IMR-90 (cell line): ENCODE results near the gene FBXO17. TPM values are rescaled to one million over a fixed set of nuclear protein-coding genes. Genes with fewer than 3 reads are reported as not detected.

Experiments used
- ATAC-seq: fragments of 200-7000 bp; cut with Tn5 transposase; 2 replicates; pipeline ENCODE4 v1.9.1; 2020; ENCODE audit warnings: low read depth, mild to moderate bottlenecking, moderate library complexity
- BruUV-seq: library from RNA; stranded (reverse); fragments of 400-500 nt; replicated peaks from 2 replicates; lab custom pipeline; 2021; lab: Mats Ljungman, UMichigan
- CTCF ChIA-PET: fragments of 300-600 bp; formaldehyde crosslinking; extraction: SDS; loops from one replicate; lab custom pipeline; 2021; ENCODE audit warnings: antibody characterized with exemption; lab: Yijun Ruan, JAX
- POLR2A ChIA-PET: fragments of 300-600 bp; sonication (Branson Sonifier 250); formaldehyde crosslinking; loops from one replicate; lab custom pipeline; 2022; ENCODE audit warnings: antibody characterized with exemption; ENCODE audit not compliant: unreplicated experiment; lab: Charles Lee
- DNase-seq: peaks from one replicate; pipeline ENCODE4 v3.0.0; 2013
- H2AFZ ChIP-seq: replicated peaks from 2 replicates; pipeline ENCODE3; 2013; ENCODE audit warnings: low read length, mild to moderate bottlenecking; ENCODE audit not compliant: poor library complexity
- H2AK5ac ChIP-seq: 2 replicates; pipeline ENCODE4 v1.6.1; 2013; ENCODE audit warnings: low read depth, low read length, inconsistent platforms
- H2AK9ac ChIP-seq: replicated peaks from 2 replicates; pipeline ENCODE3; 2013; ENCODE audit warnings: mild to moderate bottlenecking, low read depth, low read length, moderate library complexity; ENCODE audit not compliant: poor library complexity
- H2BK120ac ChIP-seq: 2 replicates; pipeline ENCODE4 v1.6.1; 2013; ENCODE audit warnings: low read depth, low read length, inconsistent platforms
- H2BK15ac ChIP-seq: 3 replicates; pipeline ENCODE4 v1.6.1; 2013; ENCODE audit warnings: low read depth, low read length, inconsistent platforms
- H2BK20ac ChIP-seq: 2 replicates; pipeline ENCODE4 v1.6.1; 2013; ENCODE audit warnings: low read depth, mild to moderate bottlenecking, inconsistent platforms, low read length, moderate library complexity
- H2BK5ac ChIP-seq: 2 replicates; pipeline ENCODE4 v1.6.1; 2013; ENCODE audit warnings: mild to moderate bottlenecking, low read depth, low read length, inconsistent platforms; ENCODE audit not compliant: poor library complexity, severe bottlenecking
- H3K14ac ChIP-seq: replicated peaks from 2 replicates; pipeline ENCODE4 v1.6.1; 2013; ENCODE audit warnings: low read depth, low read length, inconsistent platforms
- H3K18ac ChIP-seq: 2 replicates; pipeline ENCODE4 v1.6.1; 2013; ENCODE audit warnings: low read depth, low read length, control low read depth
- H3K23ac ChIP-seq: 2 replicates; pipeline ENCODE4 v1.6.1; 2013; ENCODE audit warnings: low read depth, low read length, inconsistent platforms
- H3K27ac ChIP-seq: 2 replicates; pipeline ENCODE4 v1.5.1; 2013; ENCODE audit warnings: mild to moderate bottlenecking, control low read depth, low read length; ENCODE audit not compliant: insufficient read depth
- H3K27me3 ChIP-seq: 2 replicates; pipeline ENCODE4 v1.6.1; 2013; ENCODE audit warnings: low read length; ENCODE audit not compliant: control insufficient read depth, insufficient read depth
- H3K36me3 ChIP-seq: 2 replicates; pipeline ENCODE4 v1.6.1; 2013; ENCODE audit warnings: low read length, mixed read lengths; ENCODE audit not compliant: control insufficient read depth, insufficient read depth
- H3K4ac ChIP-seq: 2 replicates; pipeline ENCODE4 v1.6.1; 2013; ENCODE audit warnings: low read depth, low read length, inconsistent platforms
- H3K4me1 ChIP-seq: 2 replicates; pipeline ENCODE4 v1.6.1; 2013; ENCODE audit warnings: low read length, mixed read lengths; ENCODE audit not compliant: control insufficient read depth, insufficient read depth
- H3K4me2 ChIP-seq: 2 replicates; pipeline ENCODE4 v1.6.1; 2013; ENCODE audit warnings: low read depth, mild to moderate bottlenecking, control low read depth, low read length, moderate library complexity
- H3K4me3 ChIP-seq: 2 replicates; pipeline ENCODE4 v1.5.1; 2013; ENCODE audit warnings: low read depth, mild to moderate bottlenecking, control low read depth, low read length, moderate library complexity; ENCODE audit not compliant: insufficient read depth
- H3K56ac ChIP-seq: 2 replicates; pipeline ENCODE4 v1.6.1; 2013; ENCODE audit warnings: low read length, inconsistent platforms; ENCODE audit not compliant: insufficient read depth; ENCODE audit errors: extremely low read depth
- H3K79me1 ChIP-seq, 2 experiments: 2 replicates each; pipeline ENCODE4 v1.6.1; 2013; ENCODE audit warnings: low read length in 2 of 2, inconsistent platforms in 1 of 2, low read depth in 1 of 2
- H3K9ac ChIP-seq: 2 replicates; pipeline ENCODE4 v1.6.1; 2013; ENCODE audit warnings: low read depth, low read length, control low read depth
- H3K9me1 ChIP-seq: 2 replicates; pipeline ENCODE4 v1.6.1; 2013; ENCODE audit warnings: low read length, inconsistent platforms; ENCODE audit not compliant: insufficient read depth
- H3K9me3 ChIP-seq: 2 replicates; pipeline ENCODE4 v1.6.1; 2013; ENCODE audit warnings: low read length; ENCODE audit not compliant: control insufficient read depth, insufficient read depth
- H4K20me1 ChIP-seq: 2 replicates; pipeline ENCODE4 v1.6.1; 2013; ENCODE audit warnings: low read length, inconsistent platforms; ENCODE audit not compliant: insufficient read depth
- H4K5ac ChIP-seq: 2 replicates; pipeline ENCODE4 v1.6.1; 2013; ENCODE audit warnings: mild to moderate bottlenecking, low read depth, low read length, control low read depth
- H4K8ac ChIP-seq, 2 experiments: 2 replicates each; pipeline ENCODE4 v1.6.1; 2013; ENCODE audit warnings: low read depth in 2 of 2, low read length in 2 of 2, control low read depth in 1 of 2, inconsistent platforms in 1 of 2
- H4K91ac ChIP-seq: 2 replicates; pipeline ENCODE4 v1.6.1; 2013; ENCODE audit warnings: low read depth, low read length, inconsistent platforms; ENCODE audit not compliant: insufficient read depth
- BHLHE40 ChIP-seq: fragments of 150-350 bp; IDR thresholded peaks from 2 replicates; pipeline ENCODE4 v1.6.1; 2016; ENCODE audit warnings: mild to moderate bottlenecking, low read depth, low read length
- CEBPB ChIP-seq: IDR thresholded peaks from 2 replicates; pipeline ENCODE4 v1.6.1; 2012; ENCODE audit warnings: low read depth, low read length, improper control_type of control experiment
- CHD1 ChIP-seq: IDR thresholded peaks from 2 replicates; pipeline ENCODE4 v1.6.1; 2012; ENCODE audit warnings: low read depth, low read length, improper control_type of control experiment
- FOS ChIP-seq: fragments of 150-350 bp; IDR thresholded peaks from 2 replicates; pipeline ENCODE4 v1.6.1; 2016; ENCODE audit warnings: low read depth, low read length
- MAFK ChIP-seq: IDR thresholded peaks from 2 replicates; pipeline ENCODE4 v1.6.1; 2012; ENCODE audit warnings: low read depth, low read length, improper control_type of control experiment
- MAZ ChIP-seq: IDR thresholded peaks from 2 replicates; pipeline ENCODE4 v1.6.1; 2012; ENCODE audit warnings: low read depth, mild to moderate bottlenecking, low read length, improper control_type of control experiment, moderate library complexity, borderline replicate concordance
- MXI1 ChIP-seq: IDR thresholded peaks from 2 replicates; pipeline ENCODE4 v1.6.1; 2012; ENCODE audit warnings: low read depth, mild to moderate bottlenecking, low read length, moderate library complexity, borderline replicate concordance
- NFE2L2 ChIP-seq: fragments of 150-350 bp; IDR thresholded peaks from 2 replicates; pipeline ENCODE4 v1.6.1; 2016; ENCODE audit warnings: low read depth, mild to moderate bottlenecking, low read length
- POLR2A ChIP-seq: IDR thresholded peaks from 2 replicates; pipeline ENCODE4 v1.6.1; 2012; ENCODE audit warnings: mild to moderate bottlenecking, low read depth, low read length
- RAD21 ChIP-seq: IDR thresholded peaks from 2 replicates; pipeline ENCODE4 v1.6.1; 2012; ENCODE audit warnings: low read length, improper control_type of control experiment
- RCOR1 ChIP-seq: IDR thresholded peaks from 2 replicates; pipeline ENCODE4 v1.6.1; 2012; ENCODE audit warnings: mild to moderate bottlenecking, low read length, improper control_type of control experiment; ENCODE audit not compliant: insufficient replicate concordance
- RFX5 ChIP-seq: IDR thresholded peaks from 2 replicates; pipeline ENCODE4 v1.8.0; 2012; ENCODE audit warnings: low read depth, mild to moderate bottlenecking, low read length, moderate library complexity
- SMC3 ChIP-seq: fragments of 150-350 bp; IDR thresholded peaks from 2 replicates; pipeline ENCODE4 v1.6.1; 2016; ENCODE audit warnings: low read depth, mild to moderate bottlenecking, antibody characterized with exemption, low read length, moderate library complexity
- WGBS, 2 experiments: methylation state at CpG; one replicate each; pipeline versions ENCODE4 v1.1.5 to v1.1.7; 2013; ENCODE audit warnings: missing lambda C conversion rate in 2 of 2; ENCODE audit not compliant: insufficient read length in 1 of 2; ENCODE audit errors: extremely low coverage in 2 of 2; 5-methylcytosine and 5-hydroxymethylcytosine counted together
- dilution Hi-C: fragments of 300-500 bp; cut with HindIII; formaldehyde crosslinking; loops from one replicate; pipeline ENCODE4 v1.14.3; 2018; ENCODE audit warnings: low sequenced_read_pairs; ENCODE audit not compliant: unreplicated experiment
- in situ Hi-C: fragments of 300-500 bp; cut with MboI; formaldehyde crosslinking; loops from 3 replicates; pipeline ENCODE4 v1.14.3; 2019; ENCODE audit warnings: low sequenced_read_pairs, inconsistent platforms, mixed read lengths
- intact Hi-C: fragments of 100-400 bp; cut with micrococcal nuclease; formaldehyde crosslinking; loops from 2 replicates; pipeline ENCODE4 v1.10.0; 2022
- polyA plus RNA-seq, 3 experiments: library from polyadenylated mRNA; depleted of rRNA; stranded (reverse); fragments of >200 nt; gene quantifications; 2 replicates each; pipeline ENCODE4 v1.2.3, GENCODE V29; 2012; ENCODE audit warnings: low replicate concordance in 1 of 3
- total RNA-seq: library from RNA; depleted of rRNA; stranded (reverse); fragments of >200 nt; gene quantifications from 2 replicates; pipeline ENCODE4 v1.2.3, GENCODE V29; 2012
- TF ChIP-seq, protein P1 (sequence below): fragments of 150-350 bp; IDR thresholded peaks from 2 replicates; pipeline ENCODE4 v1.6.1; 2017; ENCODE audit warnings: mild to moderate bottlenecking, antibody characterized with exemption, low read length, low read depth
- TF ChIP-seq, protein P2 (sequence below): conservative IDR thresholded peaks from 2 replicates; pipeline ENCODE4 v1.5.1; 2012; ENCODE audit warnings: mild to moderate bottlenecking, low read depth, low read length, improper control_type of control experiment
- TF ChIP-seq, protein P3 (sequence below): fragments of 150-350 bp; IDR thresholded peaks from 2 replicates; pipeline ENCODE4 v1.6.1; 2016; ENCODE audit warnings: low read depth, mild to moderate bottlenecking, low read length, moderate library complexity, borderline replicate concordance

FBXO17 gene
- total and polyA plus RNA-seq, 2 of the 4 experiments (the other 2 are of a cell fraction), result 10.8 to 20.7 TPM

DNA sequence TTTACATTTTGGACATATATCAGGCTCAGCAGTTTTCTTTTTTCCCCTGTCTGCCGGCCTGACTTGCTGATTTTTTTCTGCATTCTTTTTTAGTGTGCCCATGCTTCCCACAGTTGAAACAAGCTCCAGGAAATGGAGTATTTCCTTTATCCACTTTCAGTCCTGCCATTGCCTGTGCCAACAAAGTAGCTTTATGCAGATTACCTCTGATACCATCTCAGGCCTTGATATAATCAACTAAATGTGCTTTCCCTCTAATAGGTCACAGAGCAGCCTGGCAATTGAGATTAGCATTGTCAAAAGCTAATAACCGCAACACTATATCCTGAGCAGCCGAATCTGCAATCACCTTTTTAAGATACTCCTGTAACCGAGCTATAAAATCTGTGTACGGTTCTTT is 35.6 kb downstream of the FBXO17 start:
- H3K36me3 ChIP-seq, result peaks cover 6% of the 10 kb centered on the region
- no peak overlapping the region for H2AFZ ChIP-seq
- 0 out of 2 replicates have a peak, but pooled peaks cover 4% of the 10 kb centered on the region for H3K9me1 ChIP-seq
- no peaks in the 10 kb centered on the region for H4K20me1 ChIP-seq
- no peaks in the 10 kb centered on the region for H3K4me1 ChIP-seq
- H2BK15ac ChIP-seq, result no peak overlapping the region
- POLR2A ChIA-PET, result no interaction called here
- no peak overlapping the region for H3K4ac ChIP-seq
- no peak overlapping the region for H4K5ac ChIP-seq
- no peaks in the 10 kb centered on the region for H3K27me3 ChIP-seq
- DNase-seq, result no peak
- no TSS peak for BruUV-seq
- H3K56ac ChIP-seq, result no peak overlapping the region
- no peak overlapping the region for H3K4me2 ChIP-seq
- 77% methylated on average over 5 of the region's 5 CpGs; no CpG with 5 or more reads in 1 of the 2 experiments for WGBS, 2 experiments
- no peak overlapping the region for H2AK5ac ChIP-seq
- dilution Hi-C loops (no loop called here), intact Hi-C loops (no loop called here), in situ Hi-C loops (loop anchor here (25.0 kb wide), 1 partner anchor 528 kb away; the partner anchor contains the start of gene FAM98C)
- H3K9ac ChIP-seq, result no peak overlapping the region
- H3K4me3 ChIP-seq, result no peak overlapping the region
- H4K8ac ChIP-seq, result no peak overlapping the region
- TF ChIP-seq MXI1 (no peak), MAFK (no peak), FOS (no peak), RAD21 (no peak), MAZ (no peak), SMC3 (no peak), NFE2L2 (no peak), RFX5 (no peak), CHD1 (no peak), RCOR1 (no peak), POLR2A (no peak), BHLHE40 (no peak), CEBPB (no peak)
- TF ChIP-seq, protein P1, sequence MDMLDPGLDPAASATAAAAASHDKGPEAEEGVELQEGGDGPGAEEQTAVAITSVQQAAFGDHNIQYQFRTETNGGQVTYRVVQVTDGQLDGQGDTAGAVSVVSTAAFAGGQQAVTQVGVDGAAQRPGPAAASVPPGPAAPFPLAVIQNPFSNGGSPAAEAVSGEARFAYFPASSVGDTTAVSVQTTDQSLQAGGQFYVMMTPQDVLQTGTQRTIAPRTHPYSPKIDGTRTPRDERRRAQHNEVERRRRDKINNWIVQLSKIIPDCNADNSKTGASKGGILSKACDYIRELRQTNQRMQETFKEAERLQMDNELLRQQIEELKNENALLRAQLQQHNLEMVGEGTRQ, result no peak
- TF ChIP-seq, protein P2, sequence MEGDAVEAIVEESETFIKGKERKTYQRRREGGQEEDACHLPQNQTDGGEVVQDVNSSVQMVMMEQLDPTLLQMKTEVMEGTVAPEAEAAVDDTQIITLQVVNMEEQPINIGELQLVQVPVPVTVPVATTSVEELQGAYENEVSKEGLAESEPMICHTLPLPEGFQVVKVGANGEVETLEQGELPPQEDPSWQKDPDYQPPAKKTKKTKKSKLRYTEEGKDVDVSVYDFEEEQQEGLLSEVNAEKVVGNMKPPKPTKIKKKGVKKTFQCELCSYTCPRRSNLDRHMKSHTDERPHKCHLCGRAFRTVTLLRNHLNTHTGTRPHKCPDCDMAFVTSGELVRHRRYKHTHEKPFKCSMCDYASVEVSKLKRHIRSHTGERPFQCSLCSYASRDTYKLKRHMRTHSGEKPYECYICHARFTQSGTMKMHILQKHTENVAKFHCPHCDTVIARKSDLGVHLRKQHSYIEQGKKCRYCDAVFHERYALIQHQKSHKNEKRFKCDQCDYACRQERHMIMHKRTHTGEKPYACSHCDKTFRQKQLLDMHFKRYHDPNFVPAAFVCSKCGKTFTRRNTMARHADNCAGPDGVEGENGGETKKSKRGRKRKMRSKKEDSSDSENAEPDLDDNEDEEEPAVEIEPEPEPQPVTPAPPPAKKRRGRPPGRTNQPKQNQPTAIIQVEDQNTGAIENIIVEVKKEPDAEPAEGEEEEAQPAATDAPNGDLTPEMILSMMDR, result no peak
- TF ChIP-seq, protein P3, sequence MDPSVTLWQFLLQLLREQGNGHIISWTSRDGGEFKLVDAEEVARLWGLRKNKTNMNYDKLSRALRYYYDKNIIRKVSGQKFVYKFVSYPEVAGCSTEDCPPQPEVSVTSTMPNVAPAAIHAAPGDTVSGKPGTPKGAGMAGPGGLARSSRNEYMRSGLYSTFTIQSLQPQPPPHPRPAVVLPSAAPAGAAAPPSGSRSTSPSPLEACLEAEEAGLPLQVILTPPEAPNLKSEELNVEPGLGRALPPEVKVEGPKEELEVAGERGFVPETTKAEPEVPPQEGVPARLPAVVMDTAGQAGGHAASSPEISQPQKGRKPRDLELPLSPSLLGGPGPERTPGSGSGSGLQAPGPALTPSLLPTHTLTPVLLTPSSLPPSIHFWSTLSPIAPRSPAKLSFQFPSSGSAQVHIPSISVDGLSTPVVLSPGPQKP, result no peak
- H2BK5ac ChIP-seq, result no peak overlapping the region
- H3K79me1 ChIP-seq, result 0 out of 4 replicates have a peak, but pooled peaks cover 0 to under 1% of the 10 kb centered on the region in 2 experiments
- CTCF ChIA-PET, result interaction anchor here (1.3 kb wide), 1 partner anchor 9 kb away, joined by 3 read pairs; the partner anchor contains the start of genes MRPS12 and SARS2
- H4K91ac ChIP-seq, result no peak overlapping the region
- H2BK120ac ChIP-seq, result no peak overlapping the region
- no peak overlapping the region for H2AK9ac ChIP-seq
- H3K27ac ChIP-seq, result no peak overlapping the region
- ATAC-seq, result no peak
- no peak overlapping the region for H2BK20ac ChIP-seq
- H3K9me3 ChIP-seq, result no peaks in the 10 kb centered on the region
- no peak overlapping the region for H3K23ac ChIP-seq
- no peak overlapping the region for H3K14ac ChIP-seq
- no peak overlapping the region for H3K18ac ChIP-seq
